Stimulated activated CD8-positive, alpha-beta memory T cell treated with anti-CD3 and anti-CD28 coated beads, Interleukin-15, amount 100 ng/mL, for 4 hours (primary cell): ENCODE results near the gene AQP12B.

Experiments
- DNase-seq, 2 donors: peaks; one replicate each; pipeline ENCODE4 v3.0.0-alpha.2; 2020; ENCODE audit warnings: low read depth in 2 of 2

The AQP12B gene

DNA sequence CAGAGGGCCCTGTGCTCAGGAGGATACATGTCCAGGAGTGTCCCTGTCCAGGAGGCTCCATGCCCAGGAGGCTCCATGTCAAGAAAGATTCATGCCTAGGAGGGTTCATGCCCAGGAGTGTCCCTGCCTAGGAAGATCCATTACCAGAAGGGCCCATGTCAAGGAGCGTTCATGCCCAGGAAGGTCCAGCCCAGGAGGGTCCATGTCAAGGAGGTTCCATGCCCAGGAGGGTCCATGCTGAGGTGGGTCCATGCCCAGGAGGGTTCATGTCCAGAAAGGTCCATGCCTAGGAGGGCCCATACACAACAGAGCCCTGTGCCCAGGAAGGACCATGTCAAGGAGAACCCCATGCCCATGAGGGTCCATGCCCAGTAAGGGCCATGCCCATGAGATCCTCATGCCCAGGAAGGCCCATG is 50.4 kb downstream of the AQP12B start:
- no peak for DNase-seq

DNA sequence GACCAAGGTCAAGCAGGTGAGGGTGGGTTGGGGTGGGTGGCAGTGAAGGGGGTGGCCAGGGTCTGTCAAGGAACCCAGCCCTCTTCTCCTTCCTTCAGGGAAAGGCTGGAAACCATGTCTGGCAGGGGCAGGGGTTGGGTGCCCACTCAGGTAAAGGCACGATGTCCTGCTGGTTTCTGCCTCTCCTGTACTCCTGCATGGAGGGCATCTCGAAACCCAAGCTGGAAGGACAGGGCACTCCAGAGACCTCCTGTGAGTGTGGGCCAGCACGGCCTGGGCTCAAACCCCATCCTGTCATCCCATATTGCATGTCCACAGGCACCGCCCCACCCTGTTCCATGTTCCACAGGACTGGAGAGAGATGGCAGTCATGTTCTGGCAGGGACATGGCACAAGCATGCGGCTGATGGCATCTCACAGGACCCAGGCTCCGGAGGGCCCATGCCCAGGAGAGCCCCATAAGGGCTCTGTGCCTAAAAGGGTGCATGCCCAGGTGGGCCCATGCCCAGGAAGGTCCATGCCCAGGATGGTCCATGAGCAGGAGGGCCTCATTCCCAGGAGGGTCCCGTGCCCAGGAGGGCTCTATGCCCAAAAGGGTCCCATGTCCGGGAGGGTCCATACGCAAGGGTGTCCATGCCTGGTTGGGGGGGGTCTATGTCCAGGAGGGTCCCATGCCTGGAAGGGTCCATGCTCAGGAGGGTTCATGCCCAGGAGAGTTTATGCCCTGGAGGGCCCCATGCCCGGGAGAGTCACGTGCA is 51.0 kb downstream of the AQP12B start:
- no peak for DNase-seq

DNA sequence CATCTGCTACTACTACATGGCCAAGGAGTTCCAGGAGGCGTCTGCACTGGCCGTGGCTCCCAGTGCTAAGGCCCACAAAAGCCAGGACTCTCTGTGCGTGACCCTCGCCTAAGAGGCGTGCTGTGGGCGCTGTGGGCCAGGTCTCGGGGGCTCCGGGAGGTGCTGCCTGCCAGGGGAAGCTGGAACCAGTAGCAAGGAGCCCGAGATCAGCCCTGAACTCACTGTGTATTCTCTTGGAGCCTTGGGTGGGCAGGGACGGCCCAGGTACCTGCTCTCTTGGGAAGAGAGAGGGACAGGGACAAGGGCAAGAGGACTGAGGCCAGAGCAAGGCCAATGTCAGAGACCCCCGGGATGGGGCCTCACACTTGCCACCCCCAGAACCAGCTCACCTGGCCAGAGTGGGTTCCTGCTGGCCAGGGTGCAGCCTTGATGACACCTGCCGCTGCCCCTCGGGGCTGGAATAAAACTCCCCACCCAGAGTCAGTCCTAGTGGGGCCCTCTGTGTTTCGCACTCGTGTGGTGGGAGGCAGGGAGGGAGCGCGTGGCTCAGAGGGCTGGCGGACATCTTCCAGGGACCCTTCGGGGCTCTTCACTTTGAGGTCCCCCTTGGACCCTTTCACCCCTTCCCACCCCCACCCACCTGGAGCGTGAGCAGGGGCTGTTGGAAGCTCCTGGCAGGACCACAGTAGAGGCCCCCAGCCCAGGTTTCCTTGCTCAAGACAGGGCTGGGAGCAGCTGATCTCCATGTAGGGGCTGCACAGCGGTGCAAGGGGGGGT is 51.7 kb downstream of the AQP12B start:
- DNase-seq: no peak

DNA sequence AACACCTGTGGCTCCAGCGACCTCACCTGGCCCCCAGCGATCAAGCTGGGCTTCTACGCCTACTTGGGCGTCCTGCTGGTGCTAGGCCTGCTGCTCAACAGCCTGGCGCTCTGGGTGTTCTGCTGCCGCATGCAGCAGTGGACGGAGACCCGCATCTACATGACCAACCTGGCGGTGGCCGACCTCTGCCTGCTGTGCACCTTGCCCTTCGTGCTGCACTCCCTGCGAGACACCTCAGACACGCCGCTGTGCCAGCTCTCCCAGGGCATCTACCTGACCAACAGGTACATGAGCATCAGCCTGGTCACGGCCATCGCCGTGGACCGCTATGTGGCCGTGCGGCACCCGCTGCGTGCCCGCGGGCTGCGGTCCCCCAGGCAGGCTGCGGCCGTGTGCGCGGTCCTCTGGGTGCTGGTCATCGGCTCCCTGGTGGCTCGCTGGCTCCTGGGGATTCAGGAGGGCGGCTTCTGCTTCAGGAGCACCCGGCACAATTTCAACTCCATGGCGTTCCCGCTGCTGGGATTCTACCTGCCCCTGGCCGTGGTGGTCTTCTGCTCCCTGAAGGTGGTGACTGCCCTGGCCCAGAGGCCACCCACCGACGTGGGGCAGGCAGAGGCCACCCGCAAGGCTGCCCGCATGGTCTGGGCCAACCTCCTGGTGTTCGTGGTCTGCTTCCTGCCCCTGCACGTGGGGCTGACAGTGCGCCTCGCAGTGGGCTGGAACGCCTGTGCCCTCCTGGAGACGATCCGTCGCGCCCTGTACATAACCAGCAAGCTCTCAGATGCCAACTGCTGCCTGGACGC is 52.5 kb downstream of the AQP12B start:
- DNase-seq: no peak

DNA sequence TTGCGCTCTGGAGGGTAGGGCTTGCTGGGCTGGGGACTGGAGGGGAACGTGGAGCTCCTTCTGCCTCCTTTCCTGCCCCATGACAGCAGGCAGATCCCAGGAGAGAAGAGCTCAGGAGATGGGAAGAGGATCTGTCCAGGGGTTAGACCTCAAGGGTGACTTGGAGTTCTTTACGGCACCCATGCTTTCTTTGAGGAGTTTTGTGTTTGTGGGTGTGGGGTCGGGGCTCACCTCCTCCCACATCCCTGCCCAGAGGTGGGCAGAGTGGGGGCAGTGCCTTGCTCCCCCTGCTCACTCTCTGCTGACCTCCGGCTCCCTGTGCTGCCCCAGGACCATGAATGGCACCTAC is 53.1 kb downstream of the AQP12B start:
- no peak for DNase-seq

DNA sequence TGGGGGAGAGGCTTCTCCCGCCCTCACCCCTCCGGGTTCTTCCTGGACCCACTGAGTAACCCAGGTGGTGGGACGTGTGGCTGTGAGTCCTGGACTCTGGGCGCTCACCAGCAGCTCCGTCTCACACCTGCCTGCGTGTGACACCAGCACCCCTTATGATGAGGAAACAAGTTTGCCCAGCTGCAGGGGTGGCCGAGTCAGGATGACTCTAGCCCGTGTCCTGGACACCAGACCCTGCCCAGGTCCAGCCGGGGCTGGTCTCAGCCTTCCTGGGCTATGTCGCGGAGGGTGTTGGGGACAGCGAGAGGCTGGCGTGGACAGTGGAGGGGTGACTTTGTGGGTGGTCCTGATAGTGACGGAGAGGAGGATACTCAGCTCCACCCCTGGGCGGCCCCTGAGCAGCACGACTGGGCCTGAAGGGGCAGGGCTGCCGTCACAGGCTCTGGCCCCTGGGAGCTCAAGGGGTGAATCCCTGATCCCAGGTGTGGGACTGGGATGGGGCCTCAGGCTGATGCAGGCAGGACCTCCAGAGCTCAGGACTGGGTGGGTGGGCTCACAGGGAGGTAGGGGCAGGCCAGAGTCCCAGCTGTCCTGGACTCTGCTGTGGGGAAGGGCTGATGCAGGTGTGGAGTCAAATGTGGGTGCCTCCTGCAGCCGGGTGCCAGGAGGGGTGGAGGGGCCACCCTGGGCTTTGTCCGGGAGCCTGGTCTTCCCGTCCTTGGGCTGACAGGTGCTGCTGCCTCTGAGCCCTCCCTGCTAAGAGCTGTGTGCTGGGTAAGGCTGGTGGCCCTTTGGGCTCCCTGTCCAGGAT is 53.7 kb downstream of the AQP12B start:
- no peak for DNase-seq

DNA sequence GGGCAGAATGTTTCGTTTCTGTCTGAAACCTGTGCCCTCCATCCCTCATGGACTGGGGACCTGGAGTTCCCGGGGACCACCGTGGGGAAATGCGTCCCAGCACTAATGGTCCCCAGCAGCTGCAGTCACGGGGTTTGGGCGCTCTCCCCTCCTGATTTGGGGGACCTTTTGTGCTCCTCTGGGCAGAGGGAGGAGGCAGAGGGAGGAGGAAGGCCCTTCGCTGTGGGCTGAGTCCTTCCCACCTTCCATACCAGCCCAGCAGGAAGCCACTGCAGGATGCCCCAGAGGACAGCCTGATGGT is 54.2 kb downstream of the AQP12B start:
- no peak for DNase-seq

DNA sequence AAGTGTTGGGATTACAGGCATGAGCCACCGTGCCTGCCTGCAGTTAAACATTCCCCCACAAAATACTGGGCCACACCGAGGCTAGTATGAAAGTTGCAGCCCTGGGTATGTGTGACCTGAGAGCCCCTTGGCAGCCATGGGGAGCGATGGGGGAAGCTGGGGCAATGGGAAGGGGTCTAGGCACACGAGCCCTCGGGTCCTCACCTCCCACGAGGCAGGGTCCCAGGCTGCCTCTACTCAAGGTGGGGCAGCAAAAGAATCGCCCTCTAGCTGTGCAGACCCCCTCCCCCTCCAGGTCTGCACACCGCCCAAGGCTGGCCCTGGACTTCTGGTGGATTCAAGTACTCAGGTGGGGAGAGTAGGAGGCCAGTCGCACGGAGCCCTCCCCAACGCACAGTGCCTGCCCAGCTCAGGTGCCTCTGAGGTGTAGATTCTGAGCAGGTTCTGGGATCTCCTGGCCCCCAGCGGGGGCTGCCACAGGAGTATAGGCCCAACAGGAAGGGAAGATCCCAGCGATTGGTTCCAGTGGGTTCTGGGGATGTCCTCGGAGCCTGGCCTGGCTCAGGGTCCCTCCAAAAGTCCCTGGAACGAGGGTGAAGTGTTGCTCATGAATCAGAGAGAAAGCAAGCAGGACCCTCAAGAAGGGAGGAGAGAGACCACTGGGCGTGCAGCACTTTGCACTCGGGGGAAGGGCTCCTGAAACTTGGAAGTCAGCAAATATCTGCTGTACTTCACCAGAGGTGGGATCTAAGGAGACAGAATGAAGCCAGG is 54.8 kb downstream of the AQP12B start:
- DNase-seq: no peak

DNA sequence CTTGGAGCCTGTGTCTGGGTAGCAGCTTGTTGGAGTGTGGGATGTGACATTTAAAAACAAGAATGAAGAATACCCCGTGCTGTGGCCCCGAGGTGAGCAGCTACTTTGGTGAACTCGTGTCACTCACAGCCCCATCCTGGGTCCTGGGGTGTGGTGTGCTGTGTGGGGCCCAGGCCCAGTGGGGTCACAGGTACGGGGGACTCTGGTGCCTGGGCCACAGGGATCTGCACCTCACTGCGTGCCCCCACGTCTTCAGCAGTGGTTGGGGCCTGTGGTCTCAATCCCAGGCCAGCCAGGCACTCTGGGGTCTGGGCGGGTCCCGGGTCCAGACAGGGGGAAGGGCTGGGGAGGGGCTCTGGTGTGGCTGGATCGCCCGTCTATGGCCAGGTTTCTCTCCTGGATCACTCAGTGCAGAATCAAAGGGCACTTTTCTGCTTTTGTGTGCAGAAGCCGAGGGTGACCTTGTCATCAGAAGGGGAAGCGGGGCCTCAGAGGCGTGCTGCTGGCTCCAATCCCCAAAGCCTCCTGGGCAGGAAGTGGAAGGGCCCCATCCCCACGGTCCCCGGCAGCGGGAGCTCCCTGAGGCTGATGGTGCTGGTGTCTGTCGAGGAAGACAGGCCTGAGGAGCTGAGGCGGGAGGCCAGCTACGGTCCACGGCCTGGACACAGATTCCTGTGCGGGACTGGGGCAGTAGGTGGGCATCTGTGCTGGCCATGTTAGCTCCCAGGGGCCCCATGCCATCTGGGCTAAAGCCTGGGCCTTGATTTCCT is 56.0 kb downstream of the AQP12B start:
- DNase-seq: no peak
